IMR-90 (cell line): Measurements from ENCODE around the gene CASP3. TPM values are rescaled to one million over a fixed set of nuclear protein-coding genes. Genes with fewer than 3 reads are reported as not detected.
A peak's percentile ranks its signal among the peaks of the same experiment; 100 is the strongest.

Source experiments
- ATAC-seq: fragments of 200-7000 bp; cut with Tn5 transposase; 2 replicates; pipeline ENCODE4 v1.9.1; 2020; ENCODE audit warnings: low read depth, mild to moderate bottlenecking, moderate library complexity
- BruUV-seq: library from RNA; stranded (reverse); fragments of 400-500 nt; replicated peaks from 2 replicates; lab custom pipeline; 2021; lab: Mats Ljungman, UMichigan
- CTCF ChIA-PET: fragments of 300-600 bp; formaldehyde crosslinking; extraction: SDS; loops from one replicate; lab custom pipeline; 2021; ENCODE audit warnings: antibody characterized with exemption; lab: Yijun Ruan, JAX
- POLR2A ChIA-PET: fragments of 300-600 bp; sonication (Branson Sonifier 250); formaldehyde crosslinking; loops from one replicate; lab custom pipeline; 2022; ENCODE audit warnings: antibody characterized with exemption; ENCODE audit not compliant: unreplicated experiment; lab: Charles Lee
- DNase-seq: peaks from one replicate; pipeline ENCODE4 v3.0.0; 2013
- H2AFZ ChIP-seq: replicated peaks from 2 replicates; pipeline ENCODE3; 2013; ENCODE audit warnings: low read length, mild to moderate bottlenecking; ENCODE audit not compliant: poor library complexity
- H2AK5ac ChIP-seq: 2 replicates; pipeline ENCODE4 v1.6.1; 2013; ENCODE audit warnings: low read depth, low read length, inconsistent platforms
- H2AK9ac ChIP-seq: replicated peaks from 2 replicates; pipeline ENCODE3; 2013; ENCODE audit warnings: mild to moderate bottlenecking, low read depth, low read length, moderate library complexity; ENCODE audit not compliant: poor library complexity
- H2BK120ac ChIP-seq: 2 replicates; pipeline ENCODE4 v1.6.1; 2013; ENCODE audit warnings: low read depth, low read length, inconsistent platforms
- H2BK15ac ChIP-seq: 3 replicates; pipeline ENCODE4 v1.6.1; 2013; ENCODE audit warnings: low read depth, low read length, inconsistent platforms
- H2BK20ac ChIP-seq: 2 replicates; pipeline ENCODE4 v1.6.1; 2013; ENCODE audit warnings: low read depth, mild to moderate bottlenecking, inconsistent platforms, low read length, moderate library complexity
- H2BK5ac ChIP-seq: 2 replicates; pipeline ENCODE4 v1.6.1; 2013; ENCODE audit warnings: mild to moderate bottlenecking, low read depth, low read length, inconsistent platforms; ENCODE audit not compliant: poor library complexity, severe bottlenecking
- H3K14ac ChIP-seq: replicated peaks from 2 replicates; pipeline ENCODE4 v1.6.1; 2013; ENCODE audit warnings: low read depth, low read length, inconsistent platforms
- H3K18ac ChIP-seq: 2 replicates; pipeline ENCODE4 v1.6.1; 2013; ENCODE audit warnings: low read depth, low read length, control low read depth
- H3K23ac ChIP-seq: 2 replicates; pipeline ENCODE4 v1.6.1; 2013; ENCODE audit warnings: low read depth, low read length, inconsistent platforms
- H3K27ac ChIP-seq: 2 replicates; pipeline ENCODE4 v1.5.1; 2013; ENCODE audit warnings: mild to moderate bottlenecking, control low read depth, low read length; ENCODE audit not compliant: insufficient read depth
- H3K27me3 ChIP-seq: 2 replicates; pipeline ENCODE4 v1.6.1; 2013; ENCODE audit warnings: low read length; ENCODE audit not compliant: control insufficient read depth, insufficient read depth
- H3K36me3 ChIP-seq: 2 replicates; pipeline ENCODE4 v1.6.1; 2013; ENCODE audit warnings: low read length, mixed read lengths; ENCODE audit not compliant: control insufficient read depth, insufficient read depth
- H3K4ac ChIP-seq: 2 replicates; pipeline ENCODE4 v1.6.1; 2013; ENCODE audit warnings: low read depth, low read length, inconsistent platforms
- H3K4me1 ChIP-seq: 2 replicates; pipeline ENCODE4 v1.6.1; 2013; ENCODE audit warnings: low read length, mixed read lengths; ENCODE audit not compliant: control insufficient read depth, insufficient read depth
- H3K4me2 ChIP-seq: 2 replicates; pipeline ENCODE4 v1.6.1; 2013; ENCODE audit warnings: low read depth, mild to moderate bottlenecking, control low read depth, low read length, moderate library complexity
- H3K4me3 ChIP-seq: 2 replicates; pipeline ENCODE4 v1.5.1; 2013; ENCODE audit warnings: low read depth, mild to moderate bottlenecking, control low read depth, low read length, moderate library complexity; ENCODE audit not compliant: insufficient read depth
- H3K56ac ChIP-seq: 2 replicates; pipeline ENCODE4 v1.6.1; 2013; ENCODE audit warnings: low read length, inconsistent platforms; ENCODE audit not compliant: insufficient read depth; ENCODE audit errors: extremely low read depth
- H3K79me1 ChIP-seq, 2 experiments: 2 replicates each; pipeline ENCODE4 v1.6.1; 2013; ENCODE audit warnings: low read length in 2 of 2, inconsistent platforms in 1 of 2, low read depth in 1 of 2
- H3K9ac ChIP-seq: 2 replicates; pipeline ENCODE4 v1.6.1; 2013; ENCODE audit warnings: low read depth, low read length, control low read depth
- H3K9me1 ChIP-seq: 2 replicates; pipeline ENCODE4 v1.6.1; 2013; ENCODE audit warnings: low read length, inconsistent platforms; ENCODE audit not compliant: insufficient read depth
- H3K9me3 ChIP-seq: 2 replicates; pipeline ENCODE4 v1.6.1; 2013; ENCODE audit warnings: low read length; ENCODE audit not compliant: control insufficient read depth, insufficient read depth
- H4K20me1 ChIP-seq: 2 replicates; pipeline ENCODE4 v1.6.1; 2013; ENCODE audit warnings: low read length, inconsistent platforms; ENCODE audit not compliant: insufficient read depth
- H4K5ac ChIP-seq: 2 replicates; pipeline ENCODE4 v1.6.1; 2013; ENCODE audit warnings: mild to moderate bottlenecking, low read depth, low read length, control low read depth
- H4K8ac ChIP-seq, 2 experiments: 2 replicates each; pipeline ENCODE4 v1.6.1; 2013; ENCODE audit warnings: low read depth in 2 of 2, low read length in 2 of 2, control low read depth in 1 of 2, inconsistent platforms in 1 of 2
- H4K91ac ChIP-seq: 2 replicates; pipeline ENCODE4 v1.6.1; 2013; ENCODE audit warnings: low read depth, low read length, inconsistent platforms; ENCODE audit not compliant: insufficient read depth
- CEBPB ChIP-seq: IDR thresholded peaks from 2 replicates; pipeline ENCODE4 v1.6.1; 2012; ENCODE audit warnings: low read depth, low read length, improper control_type of control experiment
- CHD1 ChIP-seq: IDR thresholded peaks from 2 replicates; pipeline ENCODE4 v1.6.1; 2012; ENCODE audit warnings: low read depth, low read length, improper control_type of control experiment
- CTCF ChIP-seq: conservative IDR thresholded peaks from 2 replicates; pipeline ENCODE4 v1.5.1; 2012; ENCODE audit warnings: mild to moderate bottlenecking, low read depth, low read length, improper control_type of control experiment
- ELK1 ChIP-seq: fragments of 150-350 bp; IDR thresholded peaks from 2 replicates; pipeline ENCODE4 v1.6.1; 2016; ENCODE audit warnings: low read depth, mild to moderate bottlenecking, low read length, moderate library complexity, borderline replicate concordance
- FOS ChIP-seq: fragments of 150-350 bp; IDR thresholded peaks from 2 replicates; pipeline ENCODE4 v1.6.1; 2016; ENCODE audit warnings: low read depth, low read length
- MAFK ChIP-seq: IDR thresholded peaks from 2 replicates; pipeline ENCODE4 v1.6.1; 2012; ENCODE audit warnings: low read depth, low read length, improper control_type of control experiment
- MXI1 ChIP-seq: IDR thresholded peaks from 2 replicates; pipeline ENCODE4 v1.6.1; 2012; ENCODE audit warnings: low read depth, mild to moderate bottlenecking, low read length, moderate library complexity, borderline replicate concordance
- RAD21 ChIP-seq: IDR thresholded peaks from 2 replicates; pipeline ENCODE4 v1.6.1; 2012; ENCODE audit warnings: low read length, improper control_type of control experiment
- RCOR1 ChIP-seq: IDR thresholded peaks from 2 replicates; pipeline ENCODE4 v1.6.1; 2012; ENCODE audit warnings: mild to moderate bottlenecking, low read length, improper control_type of control experiment; ENCODE audit not compliant: insufficient replicate concordance
- RFX5 ChIP-seq: IDR thresholded peaks from 2 replicates; pipeline ENCODE4 v1.8.0; 2012; ENCODE audit warnings: low read depth, mild to moderate bottlenecking, low read length, moderate library complexity
- SMC3 ChIP-seq: fragments of 150-350 bp; IDR thresholded peaks from 2 replicates; pipeline ENCODE4 v1.6.1; 2016; ENCODE audit warnings: low read depth, mild to moderate bottlenecking, antibody characterized with exemption, low read length, moderate library complexity
- USF2 ChIP-seq: fragments of 150-350 bp; IDR thresholded peaks from 2 replicates; pipeline ENCODE4 v1.6.1; 2017; ENCODE audit warnings: mild to moderate bottlenecking, antibody characterized with exemption, low read length, low read depth
- whole genome bisulfite sequencing, 2 experiments: methylation state at CpG; one replicate each; pipeline versions ENCODE4 v1.1.5 to v1.1.7; 2013; ENCODE audit warnings: missing lambda C conversion rate in 2 of 2; ENCODE audit not compliant: insufficient read length in 1 of 2; ENCODE audit errors: extremely low coverage in 2 of 2; 5-methylcytosine and 5-hydroxymethylcytosine counted together
- dilution Hi-C: fragments of 300-500 bp; cut with HindIII; formaldehyde crosslinking; loops from one replicate; pipeline ENCODE4 v1.14.3; 2018; ENCODE audit warnings: low sequenced_read_pairs; ENCODE audit not compliant: unreplicated experiment
- in situ Hi-C: fragments of 300-500 bp; cut with MboI; formaldehyde crosslinking; loops from 3 replicates; pipeline ENCODE4 v1.14.3; 2019; ENCODE audit warnings: low sequenced_read_pairs, inconsistent platforms, mixed read lengths
- intact Hi-C: fragments of 100-400 bp; cut with micrococcal nuclease; formaldehyde crosslinking; loops from 2 replicates; pipeline ENCODE4 v1.10.0; 2022
- polyA plus RNA-seq, 3 experiments: library from polyadenylated mRNA; depleted of rRNA; stranded (reverse); fragments of >200 nt; gene quantifications; 2 replicates each; pipeline ENCODE4 v1.2.3, GENCODE V29; 2012; ENCODE audit warnings: low replicate concordance in 1 of 3
- total RNA-seq: library from RNA; depleted of rRNA; stranded (reverse); fragments of >200 nt; gene quantifications from 2 replicates; pipeline ENCODE4 v1.2.3, GENCODE V29; 2012

The CASP3 gene
- total and polyA plus RNA-seq, 2 of the 4 experiments (the other 2 are of a cell fraction): 26.7 to 27.4 TPM

GRCh38 chr4:184689681-184690080, 40.4 kb upstream of the CASP3 start:
- POLR2A ChIA-PET: no interaction called here
- no peak overlapping the region for H3K9ac ChIP-seq
- intact Hi-C loops: no loop called here

More at GRCh38 chr4:184689681-184690080, 40.4 kb upstream of the CASP3 start:
- Histone ChIP-seq H2AK9ac (no peak overlapping the region), H2AK5ac (no peak overlapping the region), H4K20me1 (no peaks in the 10 kb centered on the region), H3K27me3 (no peaks in the 10 kb centered on the region), H4K5ac (peak overlapping the region; percentile 47; the same call in 1 of the 2 replicates), H2BK15ac (no peak overlapping the region), H3K18ac (no peak overlapping the region), H3K9me3 (no peaks in the 10 kb centered on the region), H2BK120ac (no peak overlapping the region), H3K56ac (no peak overlapping the region), H3K23ac (no peak overlapping the region), H3K27ac (no peak overlapping the region), H3K4ac (no peak overlapping the region), H2BK20ac (no peak overlapping the region), H4K8ac (no peak overlapping the region), H3K9me1 (peaks cover 6% of the 10 kb centered on the region), H3K36me3 (peaks cover 1% of the 10 kb centered on the region; the same call in 1 of the 2 replicates), H4K91ac (no peak overlapping the region), H3K4me1 (peaks cover 2% of the 10 kb centered on the region; the same call in 1 of the 2 replicates), H2BK5ac (no peak overlapping the region), H3K4me3 (no peak overlapping the region), H3K79me1 (0 out of 4 replicates have a peak, but pooled peaks cover 0 to 4% of the 10 kb centered on the region in 2 experiments), H3K4me2 (no peak overlapping the region), H2AFZ (no peak overlapping the region), H3K14ac (0 out of 2 replicates have a peak overlapping the region, but pooled peaks have one; percentile 45)
- ATAC-seq (no peak), DNase-seq (no peak)
- dilution Hi-C loops: no loop called here
- CTCF ChIA-PET: no interaction called here
- TF ChIP-seq MAFK (no peak), FOS (no peak), CTCF (no peak), CHD1 (no peak), RAD21 (no peak), MXI1 (no peak), SMC3 (no peak), RCOR1 (no peak), RFX5 (no peak), USF2 (no peak), ELK1 (no peak), CEBPB (no peak)
- WGBS, 2 experiments: no CpG with 5 or more reads among the region's 5 CpGs
- BruUV-seq: no TSS peak
- in situ Hi-C loops: no loop called here
